MCF 10A (cell line): Measurements from ENCODE around the gene KCNK7. TPM values are rescaled to one million over a fixed set of nuclear protein-coding genes. Genes with fewer than 3 reads are reported as not detected.
A peak's percentile ranks its signal among the peaks of the same experiment; 100 is the strongest.

Experiments
- BruUV-seq: library from RNA; stranded (reverse); fragments of 400-500 nt; replicated peaks from 2 replicates; lab custom pipeline; 2021; lab: Mats Ljungman, UMichigan
- CTCF ChIA-PET: fragments of 300-600 bp; sonication (Branson Sonifier 250); formaldehyde crosslinking; extraction: SDS; loops from one replicate; lab custom pipeline; 2021; ENCODE audit warnings: antibody characterized with exemption, inconsistent platforms; lab: Yijun Ruan, JAX
- POLR2A ChIA-PET: fragments of 300-600, 350-650 bp; sonication (Branson Sonifier 250); formaldehyde crosslinking; extraction: SDS; loops from one replicate; lab custom pipeline; 2020; ENCODE audit warnings: antibody characterized with exemption, inconsistent platforms; lab: Yijun Ruan, JAX
- DNase-seq: peaks from one replicate; pipeline ENCODE4 v3.0.0-alpha.2; 2018; ENCODE audit not compliant: unreplicated experiment
- H3K27ac Mint-ChIP-seq: one replicate; pipeline ENCODE4 v1.8.0; 2022; ENCODE audit warnings: mild to moderate bottlenecking, low read depth, mixed read lengths; ENCODE audit not compliant: unreplicated experiment
- H3K27me3 Mint-ChIP-seq: one replicate; pipeline ENCODE4 v1.8.0; 2022; ENCODE audit warnings: mixed read lengths; ENCODE audit not compliant: insufficient read depth, unreplicated experiment
- H3K36me3 Mint-ChIP-seq: one replicate; pipeline ENCODE4 v1.8.0; 2022; ENCODE audit warnings: mild to moderate bottlenecking, moderate library complexity, mixed read lengths; ENCODE audit not compliant: insufficient read depth, unreplicated experiment
- H3K4me1 Mint-ChIP-seq: one replicate; pipeline ENCODE4 v1.8.0; 2022; ENCODE audit warnings: mixed read lengths; ENCODE audit not compliant: insufficient read depth, unreplicated experiment
- H3K4me3 Mint-ChIP-seq: one replicate; pipeline ENCODE4 v1.8.0; 2022; ENCODE audit warnings: mild to moderate bottlenecking, moderate library complexity, mixed read lengths; ENCODE audit not compliant: unreplicated experiment
- H3K9me3 Mint-ChIP-seq: one replicate; pipeline ENCODE4 v1.8.0; 2022; ENCODE audit warnings: mixed read lengths; ENCODE audit not compliant: unreplicated experiment
- CTCF ChIP-seq: fragments of 200-600 bp; IDR thresholded peaks from one replicate; pipeline ENCODE4 v1.8.0; 2022; ENCODE audit warnings: antibody characterized with exemption, mild to moderate bottlenecking; ENCODE audit not compliant: unreplicated experiment
- intact Hi-C: fragments of 100-400 bp; cut with micrococcal nuclease; formaldehyde crosslinking; loops from 2 replicates; pipeline ENCODE4 v1.14.1; 2022
- total RNA-seq: library from RNA; stranded (reverse); gene quantifications from 2 replicates; pipeline ENCODE4 v1.2.3, GENCODE V29; 2022

Gene KCNK7
- total RNA-seq, 1 experiment from 2014 or later = not detected

- no peak overlapping the region for H3K4me3 Mint-ChIP-seq
- intact Hi-C loops = no loop called here
- no peaks in the 10 kb centered on the region for H3K36me3 Mint-ChIP-seq
- BruUV-seq = no TSS peak
- ChIA-PET POLR2A (interaction anchor here (0.6 to 1.0 kb wide), 3 partner anchors 13 to 115 kb away, joined by 3 to 4 read pairs (median 3); no protein-coding TSS in a partner anchor), CTCF (interaction anchor here (0.6 to 1.1 kb wide), 5 partner anchors 13 to 719 kb away, joined by 3 to 5 read pairs (median 4); partner anchors contain the start of gene FAM89B)
- TF ChIP-seq CTCF = no peak
- H3K27me3 Mint-ChIP-seq = no peaks in the 10 kb centered on the region
- DNase-seq = no peak
- H3K4me1 Mint-ChIP-seq = peaks cover 4% of the 10 kb centered on the region
- no peaks in the 10 kb centered on the region for H3K9me3 Mint-ChIP-seq
- H3K27ac Mint-ChIP-seq = no peak overlapping the region
Observed at GRCh38 chr11:65549096-65549495, 46.5 kb downstream of the KCNK7 start.

- Mint-ChIP-seq H3K4me1 (peaks cover 4% of the 10 kb centered on the region), H3K9me3 (no peaks in the 10 kb centered on the region), H3K27me3 (no peaks in the 10 kb centered on the region), H3K36me3 (no peaks in the 10 kb centered on the region), H3K27ac (no peak overlapping the region), H3K4me3 (no peak overlapping the region)
- POLR2A ChIA-PET = interaction anchor here (0.6 to 1.0 kb wide), 3 partner anchors 12 to 116 kb away, joined by 3 to 4 read pairs (median 3); no protein-coding TSS in a partner anchor
- CTCF ChIA-PET = interaction anchor here (0.6 to 1.1 kb wide), 5 partner anchors 14 to 166 kb away, joined by 3 to 4 read pairs (median 3); partner anchors contain the start of gene FAM89B
- BruUV-seq = no TSS peak
- TF ChIP-seq CTCF = no peak
- no peak for DNase-seq
- intact Hi-C loops = no loop called here
Observed at GRCh38 chr11:65548395-65548794, 47.2 kb downstream of the KCNK7 start.

- peaks cover 4% of the 10 kb centered on the region for H3K4me1 Mint-ChIP-seq
- no peak overlapping the region for H3K4me3 Mint-ChIP-seq
- no peak overlapping the region for H3K27ac Mint-ChIP-seq
- H3K36me3 Mint-ChIP-seq = no peaks in the 10 kb centered on the region
- ChIA-PET CTCF (interaction anchor here (1.2 kb wide), 1 partner anchor 70 kb away, joined by 3 read pairs; no protein-coding TSS in a partner anchor), POLR2A (interaction anchor here (1.0 to 1.1 kb wide), 2 partner anchors 24 to 54 kb away, joined by 3 read pairs; partner anchors contain the start of gene FAM89B)
- H3K27me3 Mint-ChIP-seq = no peaks in the 10 kb centered on the region
- intact Hi-C loops = no loop called here
- H3K9me3 Mint-ChIP-seq = no peaks in the 10 kb centered on the region
- no peak for TF ChIP-seq CTCF
- DNase-seq = no peak
- no TSS peak for BruUV-seq
Observed at GRCh38 chr11:65547446-65548125, 48.0 kb downstream of the KCNK7 start.

- intact Hi-C loops = no loop called here
- ChIA-PET POLR2A (interaction anchor here (0.6 to 1.6 kb wide), 8 partner anchors 19 to 125 kb away, joined by 3 to 6 read pairs (median 3); partner anchors contain the start of genes FAM89B and ZNRD2), CTCF (interaction anchor here (1.2 to 1.7 kb wide), 2 partner anchors 25 to 72 kb away, joined by 3 to 4 read pairs; no protein-coding TSS in a partner anchor)
- peak overlapping the region; percentile 42 for H3K4me3 Mint-ChIP-seq
- no peak for TF ChIP-seq CTCF
- DNase-seq = peak; percentile 86
- H3K36me3 Mint-ChIP-seq = no peaks in the 10 kb centered on the region
- no peaks in the 10 kb centered on the region for H3K9me3 Mint-ChIP-seq
- BruUV-seq = no TSS peak
- no peaks in the 10 kb centered on the region for H3K27me3 Mint-ChIP-seq
- H3K4me1 Mint-ChIP-seq = peaks cover 10% of the 10 kb centered on the region
- no peak overlapping the region for H3K27ac Mint-ChIP-seq
Observed at GRCh38 chr11:65546217-65546958, 49.2 kb downstream of the KCNK7 start.
